Heart left ventricle (tissue), 16 donors: ENCODE results near the gene RNLS. TPM values are rescaled to one million over a fixed set of nuclear protein-coding genes. Genes with fewer than 3 reads are reported as not detected.
"Not testable (repeated sequence)": the region's sequence is repeated elsewhere in the genome, so short reads cannot be mapped to it uniquely, and the experiment has no call there.

Source experiments
- ATAC-seq, 4 donors: fragments of 200-7000 bp; cut with Tn5 transposase; one replicate each; pipeline ENCODE4 v1.9.1; 2020 to 2022; ENCODE audit warnings: moderate library complexity in 4 of 4, mild to moderate bottlenecking in 3 of 4, moderate number of reproducible peaks in 1 of 4
- DNase-seq, 5 donors: peaks; one replicate each; pipeline ENCODE4 v3.0.0-alpha.2; 2020
- H3K27ac ChIP-seq, 12 donors: fragments of 200-600 bp; sonication (generic) in 4 of 12; one replicate each; pipeline versions ENCODE4 v1.5.0 to v1.8.0; 2016 to 2022; ENCODE audit warnings: mild to moderate bottlenecking in 2 of 12
- H3K27me3 ChIP-seq, 9 donors: fragments of 200-600 bp; sonication (generic) in 2 of 9; one replicate each; pipeline versions ENCODE4 v1.5.1 to v1.8.0; 2016 to 2022; ENCODE audit warnings: mild to moderate bottlenecking in 3 of 9
- H3K36me3 ChIP-seq, 9 donors: fragments of 200-600 bp; sonication (generic) in 2 of 9; one replicate each; pipeline versions ENCODE4 v1.5.0 to v1.8.0; 2018 to 2022; ENCODE audit warnings: mild to moderate bottlenecking in 2 of 9
- H3K4me1 ChIP-seq, 12 donors: fragments of 200-600 bp; sonication (generic) in 4 of 12; one replicate each; pipeline versions ENCODE4 v1.5.0 to v1.8.0; 2016 to 2022; ENCODE audit warnings: mild to moderate bottlenecking in 3 of 12
- H3K4me3 ChIP-seq, 12 donors: fragments of 200-600 bp; sonication (generic) in 4 of 12; one replicate each; pipeline versions ENCODE4 v1.5.0 to v1.8.0; 2017 to 2022; ENCODE audit warnings: mild to moderate bottlenecking in 9 of 12, moderate library complexity in 4 of 12
- H3K9me3 ChIP-seq, 12 donors: fragments of 200-600 bp; sonication (generic) in 4 of 12; one replicate each; pipeline versions ENCODE4 v1.5.0 to v1.8.0; 2016 to 2022; ENCODE audit warnings: mild to moderate bottlenecking in 1 of 12
- CTCF ChIP-seq, 12 donors: fragments of 200-600 bp; sonication (generic) in 4 of 12; IDR thresholded peaks; one replicate each; pipeline versions ENCODE4 v1.5.0 to v1.8.0; 2018 to 2022; ENCODE audit warnings: antibody characterized with exemption in 12 of 12, mild to moderate bottlenecking in 5 of 12
- POLR2A ChIP-seq, 2 donors: fragments of 450-650 bp; IDR thresholded peaks; one replicate each; pipeline ENCODE4 v1.6.1; 2017; ENCODE audit warnings: antibody characterized with exemption in 2 of 2, mild to moderate bottlenecking in 2 of 2, moderate library complexity in 2 of 2
- WGBS, 4 donors: extraction: QIAGEN DNeasy Blood & Tissue Kit in 2 of 4; methylation state at CpG; one replicate each; pipeline versions ENCODE4 v1.1.5 to v1.1.7; 2013 to 2018; 5-methylcytosine and 5-hydroxymethylcytosine counted together
- intact Hi-C, 10 donors: fragments of 100-400 bp; cut with DNase I; formaldehyde crosslinking; loops; one replicate each; pipeline versions ENCODE4 v1.11.1 to v1.14.2; 2022
- polyA plus RNA-seq, 2 donors: library from polyadenylated mRNA; stranded (reverse); fragments of 200-250 nt; gene quantifications; one replicate each; pipeline ENCODE4 v1.2.3, GENCODE V29; 2013
- total RNA-seq, 9 donors: library from RNA; depleted of rRNA in 2 of 9; stranded (reverse); fragments of >200 nt in 2 of 9; fragmentation: NEBNext Ultra II Directional in 3 of 9; extraction: Animal tissue kit (Norgen Biotek cat#: 25700) in 3 of 9; gene quantifications; one replicate each; pipeline versions ENCODE4 v1.1.0 to v1.2.4, GENCODE V29; 2016 to 2023
- donor health status: ischemic (EF 13 %, LVEDD 7.1; RV severe dilation, severe dysfunction).
- donor health status: healthy with polysubstance abuse.
- donor health status: DM: no; HTN: yes; CAD: no.
- donor health status: DM: no; HTN: no; CAD: no.
- donor health status: ischemic (EF 25% LVEDD 6.9; RV normal size, moderate dysfunction).
- donor health status: ischemic (EF 25% LVEDD 5.7; RV mildly dilated, moderate dysfunction).
- donor health status: healthy.
- donor health status: DM: yes; HTN: yes; CAD: no.
- donor health status: ischemic (EF 35%, LVEDD 5.7; RV mildly dilated, moderate dysfunction).
- donor health status: nonischemic (EF 11% LVEDD 7.7; RV severe dilation, severe dysfunction).
- donor health status: DM: yes; HTN: yes; CAD: no.
- donor health status: PGD.
- donor health status: ischemic (EF 29% LVEDD 5.4; RV normal size, mild dysfunction).
- donor health status: nonischemic (EF 23%, LVEDD 6.1; RV moderate dilation, normal function).

The RNLS gene
- total and polyA plus RNA-seq, 11 donors, result 6.6 to 30.7 (median 15.1) TPM

DNA sequence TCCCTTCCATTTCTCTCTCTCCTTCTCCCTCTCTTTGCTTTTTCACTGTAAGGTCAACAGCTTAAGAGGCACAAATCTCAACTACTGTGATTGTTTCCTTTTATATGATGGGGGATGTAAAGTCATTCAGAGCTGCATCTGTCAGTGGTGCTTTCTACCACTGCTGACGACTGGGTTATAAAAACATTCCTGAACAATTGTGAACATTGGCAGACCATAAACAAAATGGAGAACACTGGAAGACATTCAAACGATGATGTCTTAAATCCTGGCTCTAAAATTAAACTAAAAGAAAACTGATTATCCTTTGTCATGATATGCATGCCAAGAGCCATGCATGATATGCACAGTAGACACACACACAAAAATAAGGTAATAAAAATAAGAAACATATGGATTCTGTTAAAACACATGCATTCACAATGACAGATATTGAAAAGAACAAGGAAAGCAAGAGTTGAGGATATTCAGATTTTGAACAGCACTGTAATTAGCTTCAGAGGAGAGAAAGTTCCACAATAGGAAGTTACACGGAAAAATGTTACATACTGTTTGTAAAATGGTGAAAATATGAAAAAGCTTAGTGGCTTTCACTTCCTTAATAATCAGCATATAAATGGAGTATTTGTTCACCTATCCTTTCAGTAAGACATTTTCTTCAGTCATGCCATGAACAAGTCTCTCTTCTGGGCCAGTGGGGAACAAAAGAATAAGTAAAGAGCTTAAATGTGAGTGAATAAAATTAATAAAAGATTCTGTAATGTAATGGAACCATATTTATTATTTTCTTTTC, 89.2 kb downstream of the RNLS start:
- Histone ChIP-seq H3K4me3 (no peak overlapping the region), H3K36me3 (no peaks in the 10 kb centered on the region), H3K27ac (no peak overlapping the region), H3K4me1 (peaks cover 0 to 9% (median 0%) of the 10 kb centered on the region in 12 donors), H3K27me3 (no peaks in the 10 kb centered on the region), H3K9me3 (no peaks in the 10 kb centered on the region)
- TF ChIP-seq POLR2A (IDR thresholded peaks at IDR 0.05) (no peak), CTCF (IDR thresholded peaks at IDR 0.05) (no peak)
- 32 to 49% (median 38%) methylated on average over 3 of the region's 3 CpGs for WGBS, 4 donors
- intact Hi-C loops, result no loop called here
- DNase-seq, result no peak
- no peak for ATAC-seq

- Histone ChIP-seq H3K36me3 (no peaks in the 10 kb centered on the region), H3K4me1 (peaks cover 0 to 9% (median 0%) of the 10 kb centered on the region in 12 donors), H3K9me3 (no peaks in the 10 kb centered on the region), H3K27me3 (no peaks in the 10 kb centered on the region), H3K27ac (no peak overlapping the region), H3K4me3 (no peak overlapping the region)
- 75 to 92% (median 83%) methylated on average over 1 of the region's 1 CpG for WGBS, 4 donors
- intact Hi-C loops, result no loop called here
- TF ChIP-seq POLR2A (IDR thresholded peaks at IDR 0.05) (no peak), CTCF (IDR thresholded peaks at IDR 0.05) (no peak)
- ATAC-seq (no peak), DNase-seq (no peak)
These were observed 91.8 kb downstream of the RNLS start for GRCh38 chr10:88491314-88491713.

DNA sequence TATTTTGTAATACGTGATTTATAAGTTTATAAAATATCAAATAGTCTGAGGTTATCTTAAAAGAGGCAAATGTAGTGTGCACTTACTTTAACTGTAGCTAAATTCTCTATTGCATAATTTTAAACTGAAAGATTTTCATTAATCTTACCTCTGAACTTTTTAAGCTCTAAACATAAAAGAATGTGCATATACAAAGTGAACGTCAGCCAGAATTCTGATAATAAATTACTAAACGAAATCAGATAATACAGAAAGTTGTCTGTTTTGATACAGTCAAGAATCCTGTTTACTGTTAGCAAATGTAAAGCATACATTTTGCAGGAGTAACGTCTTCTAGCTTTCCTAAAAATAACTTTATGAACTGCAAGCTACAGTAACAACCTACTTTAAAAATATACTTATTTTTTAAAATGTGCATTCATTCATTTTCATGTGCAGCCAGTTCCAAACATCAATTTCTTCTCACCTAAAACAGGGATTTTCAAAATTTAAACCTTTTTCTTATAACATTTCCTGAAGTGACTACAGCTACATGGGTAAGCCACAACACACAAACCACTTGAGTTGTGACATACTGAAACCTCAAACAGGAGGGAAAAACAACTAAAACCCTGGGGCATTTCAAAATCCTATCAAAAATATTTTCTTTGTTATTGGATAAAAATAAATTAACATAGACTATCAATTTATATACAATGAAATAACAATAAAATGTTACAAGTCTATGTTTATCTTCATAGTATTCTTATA, 92.7 kb downstream of the RNLS start:
- Histone ChIP-seq H3K27me3 (no peaks in the 10 kb centered on the region), H3K27ac (no peak overlapping the region), H3K9me3 (no peaks in the 10 kb centered on the region), H3K4me1 (peaks cover 0 to 9% (median 0%) of the 10 kb centered on the region in 12 donors), H3K36me3 (no peaks in the 10 kb centered on the region), H3K4me3 (no peak overlapping the region)
- ATAC-seq (no peak), DNase-seq (no peak)
- TF ChIP-seq POLR2A (IDR thresholded peaks at IDR 0.05) (no peak), CTCF (IDR thresholded peaks at IDR 0.05) (no peak)
- intact Hi-C loops, result no loop called here
- WGBS, 4 donors, result 63 to 75% (median 73%) methylated on average over 4 of the region's 4 CpGs

DNA sequence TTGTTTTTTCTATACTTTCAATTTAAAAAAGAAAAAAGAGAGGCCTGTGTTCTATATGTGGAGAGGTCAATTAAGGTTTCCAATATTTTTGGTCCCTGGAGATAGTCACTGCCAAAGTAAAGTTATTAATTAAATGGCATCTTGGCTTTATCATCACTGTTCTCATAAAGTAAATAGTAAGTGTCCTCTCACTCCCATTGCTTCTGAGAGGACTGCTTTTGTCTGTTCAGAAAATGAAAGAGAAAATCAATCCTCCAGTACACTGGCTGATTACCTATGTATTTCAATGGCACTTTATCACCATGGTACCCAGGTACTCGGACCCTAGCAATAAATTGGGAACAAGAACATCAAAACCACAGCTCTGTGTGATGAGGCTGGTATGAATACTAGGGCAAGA, 94.0 kb downstream of the RNLS start:
- ATAC-seq, result no peak
- no peak for DNase-seq
- intact Hi-C loops, result loop anchor here in 1 of 10 donors (10.0 kb wide), 1 partner anchor 64 kb away; no protein-coding TSS in a partner anchor
- TF ChIP-seq CTCF (IDR thresholded peaks at IDR 0.05), result no peak
- TF ChIP-seq POLR2A (IDR thresholded peaks at IDR 0.05), result no peak
- Histone ChIP-seq H3K4me1 (peaks cover 0 to 7% (median 0%) of the 10 kb centered on the region in 12 donors), H3K27me3 (no peaks in the 10 kb centered on the region), H3K36me3 (no peaks in the 10 kb centered on the region), H3K27ac (no peak overlapping the region), H3K9me3 (no peaks in the 10 kb centered on the region), H3K4me3 (no peak overlapping the region)
- 58 to 72% (median 64%) methylated on average over 1 of the region's 1 CpG for WGBS, 4 donors

- H3K27me3 ChIP-seq, H3K4me1 ChIP-seq, H3K27ac ChIP-seq, H3K9me3 ChIP-seq, H3K4me3 ChIP-seq, ATAC-seq, H3K36me3 ChIP-seq, DNase-seq: not testable (repeated sequence)
- intact Hi-C loops, result loop anchor here in 1 of 10 donors (10.0 kb wide), 1 partner anchor 62 kb away; no protein-coding TSS in a partner anchor
- WGBS, 4 donors, result 94 to 100% (median 98%) methylated on average over 2 of the region's 2 CpGs
These were observed 96.3 kb downstream of the RNLS start for GRCh38 chr10:88486816-88487215.
